H54 (cell line): ENCODE measurements around the gene PSMB7.

ENCODE experiments used
- DNase-seq: peaks from one replicate; pipeline ENCODE4 v3.0.0; 2011; ENCODE audit warnings: low spot score, mixed read lengths; ENCODE audit not compliant: insufficient read length
- FAIRE-seq: peaks from 3 replicates; lab custom pipeline; 2011; peaks lifted over from hg19 to GRCh38; lab: Jason Lieb, UNC
- POLR2A ChIP-seq: IDR thresholded peaks from 2 replicates; pipeline ENCODE4 v1.6.1; 2011; ENCODE audit warnings: low read depth, mild to moderate bottlenecking, low read length

The PSMB7 gene

DNA sequence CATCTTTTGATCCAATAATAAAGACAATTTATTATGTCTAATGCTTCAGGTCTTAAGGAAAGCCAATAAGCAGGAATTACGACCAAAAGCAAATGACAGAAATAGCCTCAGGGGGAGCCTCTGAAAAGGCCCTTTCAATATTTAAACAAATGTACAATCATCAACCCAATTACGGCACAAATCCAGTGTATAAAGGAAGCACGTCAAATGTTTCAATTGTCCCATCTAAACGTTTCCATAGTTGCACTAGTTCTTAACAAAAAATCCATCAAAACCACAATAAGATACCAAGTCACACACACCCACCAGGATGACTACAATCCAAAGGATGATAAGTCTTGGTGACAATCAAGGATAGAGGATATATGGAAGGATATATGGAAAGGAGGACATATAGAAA lies 41.9 kb downstream of the PSMB7 start:
- FAIRE-seq (peak; percentile 6), DNase-seq (no peak)
- no peak for TF ChIP-seq POLR2A

DNA sequence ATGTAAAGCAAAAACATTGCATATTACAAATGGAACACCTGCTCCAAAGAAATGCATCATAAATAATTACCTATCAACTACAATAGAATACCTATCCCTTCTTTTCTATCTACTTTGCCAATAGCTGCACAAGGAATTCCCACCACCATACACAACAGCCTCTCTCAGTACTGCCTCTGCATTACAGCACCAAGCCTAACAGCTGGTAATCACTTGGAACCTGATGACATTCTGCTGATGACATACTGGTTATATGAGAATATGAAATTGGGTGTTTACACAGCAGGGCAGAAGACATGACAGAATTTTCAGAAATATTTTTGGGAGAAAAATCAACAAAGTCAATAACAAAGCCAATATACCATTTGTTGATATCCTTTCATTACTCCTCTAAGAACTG lies 43.2 kb downstream of the PSMB7 start:
- no peak for TF ChIP-seq POLR2A
- FAIRE-seq: peak; percentile 48
- no peak for DNase-seq

- FAIRE-seq: no peak
Observed at GRCh38 chr9:124370896-124371582, 44.2 kb downstream of the PSMB7 start.

GRCh38 chr9:124369231-124369797 lies 45.9 kb downstream of the PSMB7 start:
- no peak for DNase-seq
- no peak for FAIRE-seq
- TF ChIP-seq POLR2A: no peak

More at GRCh38 chr9:124370896-124371582, 44.2 kb downstream of the PSMB7 start:
- DNase-seq: no peak
- no peak for TF ChIP-seq POLR2A

GRCh38 chr9:124368692-124369091 lies 46.5 kb downstream of the PSMB7 start:
- DNase-seq: no peak
- TF ChIP-seq POLR2A: no peak
- no peak for FAIRE-seq

DNA sequence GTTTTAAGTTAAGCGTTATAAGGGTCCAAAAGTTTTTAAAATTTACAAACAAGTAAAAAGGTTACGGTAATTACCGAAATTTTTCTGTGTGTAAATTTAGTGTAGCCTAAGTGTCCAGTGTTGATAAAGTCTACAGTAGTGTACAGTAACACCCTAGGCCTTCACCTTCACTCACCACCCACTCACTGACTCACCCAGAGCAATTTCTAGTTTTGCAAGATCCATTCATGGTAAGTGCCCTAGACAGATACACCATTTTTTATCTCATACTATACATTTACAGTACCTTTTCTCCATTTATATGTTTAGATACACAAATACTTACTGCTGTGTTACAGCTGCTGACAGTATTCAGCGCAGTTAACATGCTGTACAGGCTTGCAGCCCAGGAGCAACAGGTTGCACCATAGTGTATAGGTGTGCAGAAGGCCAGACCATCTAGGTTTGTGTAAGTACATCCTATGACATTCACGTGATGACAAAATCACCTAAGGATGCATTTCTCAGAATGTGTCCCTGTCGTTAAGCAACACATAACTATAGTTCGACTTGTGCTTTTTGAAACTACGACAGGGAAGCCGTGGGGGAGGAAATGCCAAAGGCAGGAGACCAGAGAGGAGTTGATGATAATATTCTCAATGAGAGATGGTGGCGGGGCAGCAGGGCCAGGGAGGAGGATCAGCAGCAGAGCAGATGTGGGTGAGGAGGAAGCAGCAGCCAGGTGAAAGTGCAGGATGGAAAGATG lies 48.6 kb downstream of the PSMB7 start:
- no peak for TF ChIP-seq POLR2A
- DNase-seq (no peak), FAIRE-seq (no peak)

GRCh38 chr9:124365036-124365435 lies 50.2 kb downstream of the PSMB7 start:
- FAIRE-seq (no peak), DNase-seq (no peak)
- no peak for TF ChIP-seq POLR2A

- DNase-seq (no peak), FAIRE-seq (no peak)
- no peak for TF ChIP-seq POLR2A
Observed at GRCh38 chr9:124364141-124364540, 51.1 kb downstream of the PSMB7 start.

- DNase-seq (no peak), FAIRE-seq (no peak)
- TF ChIP-seq POLR2A: no peak
Observed at GRCh38 chr9:124363326-124364096, 51.7 kb downstream of the PSMB7 start.

- no peak for FAIRE-seq
- TF ChIP-seq POLR2A: no peak
- DNase-seq: no peak
Observed at GRCh38 chr9:124361128-124361527, 54.1 kb downstream of the PSMB7 start.

GRCh38 chr9:124359855-124360678 lies 55.2 kb downstream of the PSMB7 start:
- DNase-seq: no peak
- TF ChIP-seq POLR2A: no peak
- FAIRE-seq: no peak

GRCh38 chr9:124359426-124359825 lies 55.8 kb downstream of the PSMB7 start:
- DNase-seq (no peak), FAIRE-seq (no peak)
- TF ChIP-seq POLR2A: no peak

DNA sequence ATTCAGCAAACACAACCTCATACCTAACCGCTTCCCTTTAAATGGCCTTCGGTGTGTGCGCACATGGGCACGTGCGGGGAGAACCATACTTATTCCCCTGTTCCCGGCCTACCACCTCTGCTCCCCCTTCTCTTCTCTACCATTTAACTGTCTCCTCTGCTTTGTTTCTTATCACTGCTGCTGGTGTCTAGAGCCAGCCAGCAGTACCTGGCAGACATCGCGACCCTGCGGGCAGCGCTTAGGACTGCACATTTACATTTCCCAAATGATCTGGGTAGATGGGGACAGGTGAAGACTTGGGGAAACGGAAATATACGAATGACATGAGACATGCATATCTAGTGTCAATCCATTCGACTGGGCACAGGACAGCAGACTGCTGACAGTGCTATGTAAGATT lies 56.6 kb downstream of the PSMB7 start:
- DNase-seq (no peak), FAIRE-seq (no peak)
- no peak for TF ChIP-seq POLR2A
